ENCODE data around the gene LCORL.
"Not testable (repeated sequence)": the region's sequence is repeated elsewhere in the genome, so short reads cannot be mapped to it uniquely, and the experiment has no call there.

The LCORL gene

GRCh38 chr4:17851959-17852358 lies 169.6 kb downstream of the LCORL start:
- DNase-seq (ENCODE audit: low read depth): no peak

- not testable (repeated sequence) for DNase-seq (ENCODE audit: low read depth)
Observed at GRCh38 chr4:17850295-17850694, 171.3 kb downstream of the LCORL start.

GRCh38 chr4:17846266-17846665 lies 175.3 kb downstream of the LCORL start:
- DNase-seq (ENCODE audit: low read depth): no peak

GRCh38 chr4:17823871-17824669 lies 197.5 kb downstream of the LCORL start:
- DNase-seq (ENCODE audit: low read depth): no peak

GRCh38 chr4:17817027-17817426 lies 204.5 kb downstream of the LCORL start:
- DNase-seq (ENCODE audit: low read depth): no peak

GRCh38 chr4:17816142-17816541 lies 205.4 kb downstream of the LCORL start:
- DNase-seq (ENCODE audit: low read depth): no peak

DNA sequence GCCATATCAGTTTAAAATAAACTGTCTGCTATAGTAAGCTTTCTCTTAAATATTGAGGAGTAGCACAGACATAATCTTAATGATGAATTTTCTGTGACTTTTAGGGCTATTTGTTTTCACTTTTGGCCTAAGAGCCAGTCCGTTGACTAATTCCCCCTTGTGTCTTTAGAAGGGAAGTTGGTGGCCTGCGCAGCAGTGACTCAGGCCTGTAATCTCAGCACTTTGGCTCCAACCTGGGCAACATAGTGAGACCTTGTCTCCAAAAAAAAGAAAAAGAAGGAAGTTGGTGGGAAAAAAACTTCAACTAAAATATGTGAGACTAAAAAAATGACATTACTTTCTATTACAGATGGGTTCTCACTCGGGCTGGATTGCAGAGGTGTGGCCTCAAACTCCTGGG lies 207.4 kb downstream of the LCORL start:
- DNase-seq (ENCODE audit: low read depth): no peak

DNA sequence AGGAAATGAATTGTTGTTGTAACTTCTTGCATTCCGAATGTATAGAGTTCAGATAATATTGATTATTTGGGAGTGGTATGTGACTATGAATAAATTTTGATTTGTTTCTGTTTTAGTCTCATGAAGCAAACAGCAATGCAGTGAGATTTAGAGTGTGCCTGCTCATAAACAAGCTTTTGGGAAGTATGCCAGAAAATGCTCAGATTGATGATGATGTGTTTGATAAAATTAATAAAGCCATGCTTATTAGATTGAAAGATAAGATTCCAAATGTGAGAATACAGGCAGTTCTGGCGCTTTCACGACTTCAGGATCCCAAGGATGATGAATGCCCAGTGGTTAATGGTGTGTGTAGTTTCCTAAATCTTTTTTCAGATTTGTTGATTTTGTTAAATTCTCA lies 208.8 kb downstream of the LCORL start:
- no peak for DNase-seq (ENCODE audit: low read depth)

DNA sequence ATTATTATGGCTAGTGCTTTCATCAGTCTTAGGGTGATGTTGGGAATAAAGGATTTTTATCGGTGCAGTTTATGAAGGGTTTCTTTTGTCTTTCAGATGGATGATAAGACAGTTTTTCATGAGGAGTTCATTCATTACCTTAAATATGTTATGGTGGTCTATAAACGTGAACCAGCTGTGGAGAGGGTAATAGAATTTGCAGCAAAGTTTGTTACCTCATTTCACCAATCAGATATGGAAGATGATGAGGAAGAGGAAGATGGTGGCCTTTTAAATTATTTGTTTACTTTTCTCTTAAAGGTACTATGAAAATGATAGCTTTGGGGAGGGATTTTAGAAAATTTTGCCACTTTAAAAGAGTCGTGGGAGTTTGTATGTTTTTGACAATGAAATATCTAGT lies 209.4 kb downstream of the LCORL start:
- no peak for DNase-seq (ENCODE audit: low read depth)

DNA sequence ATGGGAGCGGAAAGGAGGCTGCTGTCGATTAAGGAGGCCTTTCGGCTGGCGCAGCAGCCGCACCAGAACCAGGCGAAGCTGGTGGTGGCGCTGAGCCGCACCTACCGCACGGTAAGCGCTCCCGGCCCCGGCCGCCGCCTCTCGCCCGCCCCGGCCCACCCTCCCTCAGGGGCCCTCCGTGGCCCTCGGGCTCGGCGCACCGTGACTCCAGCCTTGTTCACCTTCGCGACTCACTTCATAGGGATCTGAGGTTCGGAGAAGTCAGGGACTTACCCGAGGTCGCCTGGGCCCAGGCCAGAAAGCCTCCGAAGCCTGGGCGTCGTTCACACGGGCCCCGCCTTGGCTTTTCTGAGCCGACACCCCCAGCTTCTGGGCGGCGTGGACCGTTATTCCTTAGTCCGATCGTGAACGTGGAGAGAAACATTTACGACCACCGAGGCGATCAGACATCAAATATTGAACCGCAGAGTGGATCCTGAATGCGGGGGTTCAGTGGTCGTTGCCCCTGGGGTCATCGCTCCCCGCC lies 210.4 kb downstream of the LCORL start:
- DNase-seq (ENCODE audit: low read depth): no peak

GRCh38 chr4:17810260-17811077 lies 211.1 kb downstream of the LCORL start, which contains the start of the genes DCAF16 and NCAPG:
Gene DCAF16 (minus strand): TSS chr4:17810757. CDS start chr4:17804141, 6,616 bp downstream.
Gene NCAPG (plus strand): TSS chr4:17810979. CDS start chr4:17811078, 99 bp downstream.
- DNase-seq (ENCODE audit: low read depth): peak; percentile 96

DNA sequence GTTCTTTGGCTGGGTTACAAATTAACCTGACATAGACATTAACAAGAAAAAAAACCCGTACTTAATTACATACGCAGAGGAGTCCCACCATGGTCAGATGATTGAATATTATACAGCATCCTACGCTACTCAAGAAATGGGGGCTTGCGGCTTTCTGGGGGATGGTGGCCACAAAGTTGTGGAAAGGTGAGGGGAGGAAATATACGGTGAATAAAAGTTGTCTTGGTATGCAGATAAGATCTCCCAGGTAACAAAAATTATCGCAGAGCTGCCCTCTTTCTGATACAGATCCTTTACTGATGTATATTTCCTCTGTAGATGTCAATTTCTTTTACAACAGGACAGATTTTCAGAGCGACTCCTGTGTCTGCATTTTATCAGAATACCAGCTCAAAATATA lies 211.9 kb downstream of the LCORL start:
- no peak for DNase-seq (ENCODE audit: low read depth)

- no peak for DNase-seq (ENCODE audit: low read depth)
Observed at GRCh38 chr4:17807446-17807845, 214.1 kb downstream of the LCORL start.

DNA sequence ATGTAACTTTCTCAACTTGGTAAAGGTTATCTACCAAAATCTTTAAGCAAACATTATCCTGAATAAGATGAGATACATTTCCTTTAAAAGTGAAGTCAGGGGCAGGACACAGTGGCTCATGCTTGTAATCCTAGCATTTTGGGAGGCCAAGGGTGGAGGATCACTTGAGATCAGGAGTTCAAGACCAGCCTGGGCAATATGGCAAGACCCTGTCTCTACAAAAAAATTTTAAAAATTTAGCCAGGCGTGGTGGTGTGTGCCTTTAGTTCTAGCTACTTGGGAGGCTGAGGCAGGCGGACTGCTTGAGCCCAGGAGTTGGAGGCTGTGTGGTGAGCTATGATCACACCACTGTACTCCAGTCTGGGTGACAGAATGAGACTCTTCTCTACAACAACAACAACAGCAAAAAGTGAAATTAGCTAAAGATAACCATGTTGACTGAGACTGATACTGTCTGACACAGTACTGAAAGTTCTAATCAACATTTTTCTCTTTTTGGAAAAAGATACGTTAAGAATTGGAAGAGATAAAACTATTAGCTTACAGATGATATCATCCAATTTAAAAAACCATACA lies 215.9 kb downstream of the LCORL start:
- DNase-seq (ENCODE audit: low read depth): no peak

GRCh38 chr4:17797808-17798207 lies 223.7 kb downstream of the LCORL start:
- DNase-seq (ENCODE audit: low read depth): no peak

GRCh38 chr4:17794730-17795129 lies 226.8 kb downstream of the LCORL start:
- no peak for DNase-seq (ENCODE audit: low read depth)

Data from CMK (cell line).